Esophagus muscularis mucosa (tissue), 4 donors: ENCODE data around the gene TNFRSF1A. TPM values are rescaled to one million over a fixed set of nuclear protein-coding genes. Genes with fewer than 3 reads are reported as not detected.
A peak's percentile ranks its signal among the peaks of the same experiment; 100 is the strongest.

Source experiments
- DNase-seq: peaks from one replicate; pipeline ENCODE4 v3.0.0-alpha.2; 2017; ENCODE audit errors: extremely low spot score
- H3K27ac ChIP-seq, 4 donors: fragments of 200-600 bp; sonication (generic); replicated peaks in 1 of 4; 1 replicate in 3 of 4; 2 replicates in 1 of 4; pipeline ENCODE4 v1.5.1; 2016 to 2019; ENCODE audit warnings: mild to moderate bottlenecking in 1 of 4
- H3K27me3 ChIP-seq, 4 donors: fragments of 200-600 bp; sonication (generic); one replicate each; pipeline versions ENCODE4 v1.5.1 to v1.6.0; 2016 to 2019
- H3K36me3 ChIP-seq, 4 donors: fragments of 200-600 bp; sonication (generic); one replicate each; pipeline ENCODE4 v1.5.1; 2016 to 2019
- H3K4me1 ChIP-seq, 4 donors: fragments of 200-600 bp; sonication (generic); one replicate each; pipeline ENCODE4 v1.5.1; 2016 to 2019
- H3K4me3 ChIP-seq, 4 donors: fragments of 200-600 bp; sonication (generic); 1 replicate in 2 of 4; 2 replicates in 2 of 4; pipeline ENCODE4 v1.5.1; 2016 to 2019; ENCODE audit warnings: mild to moderate bottlenecking in 4 of 4, moderate library complexity in 1 of 4
- H3K9me3 ChIP-seq, 4 donors: fragments of 200-600 bp; sonication (generic); 1 replicate in 3 of 4; 2 replicates in 1 of 4; pipeline ENCODE4 v1.5.1; 2016 to 2019
- CTCF ChIP-seq, 3 experiments: fragments of 200-600 bp in 2 of 3; fragments of 450-650 bp in 1 of 3; sonication (generic) in 2 of 3; IDR thresholded peaks; one replicate each; pipeline ENCODE4 v1.5.1; 2017 to 2019; ENCODE audit warnings: antibody characterized with exemption in 3 of 3, mild to moderate bottlenecking in 2 of 3, moderate library complexity in 1 of 3
- EP300 ChIP-seq: sonication (generic); formaldehyde crosslinking; IDR thresholded peaks from one replicate; pipeline ENCODE4 v1.6.1; 2017; ENCODE audit warnings: antibody characterized with exemption
- POLR2A ChIP-seq: fragments of 450-650 bp; IDR thresholded peaks from one replicate; pipeline ENCODE4 v1.6.1; 2017; ENCODE audit warnings: antibody characterized with exemption, moderate library complexity, mild to moderate bottlenecking, low read depth
- POLR2AphosphoS5 ChIP-seq, 2 donors: sonication (generic); formaldehyde crosslinking; IDR thresholded peaks; one replicate each; pipeline ENCODE4 v1.6.1; 2017; ENCODE audit warnings: antibody characterized with exemption in 2 of 2
- whole genome bisulfite sequencing: methylation state at CpG from one replicate; pipeline ENCODE4 v1.1.5; 2018; 5-methylcytosine and 5-hydroxymethylcytosine counted together
- intact Hi-C: fragments of 100-400 bp; cut with DNase I; formaldehyde crosslinking; loops from one replicate; pipeline ENCODE4 v1.15.1; 2023
- total RNA-seq, 4 donors: library from RNA; depleted of rRNA; stranded (reverse); fragments of >200 nt; gene quantifications; one replicate each; pipeline versions ENCODE4 v1.1.0 to v1.2.1, GENCODE V29; 2016

TNFRSF1A gene
- total RNA-seq, 4 donors from 2014 or later = 146 to 464 (median 247) TPM

- Histone ChIP-seq H3K27me3 (no peaks in the 10 kb centered on the region), H3K36me3 (no peaks in the 10 kb centered on the region), H3K27ac (peak overlapping the region; percentile 73 to 82 (median 78)), H3K4me3 (peak overlapping the region in 1 of 4 donors; percentile 22), H3K9me3 (no peaks in the 10 kb centered on the region), H3K4me1 (peaks cover 29 to 59% (median 56%) of the 10 kb centered on the region in 4 donors)
- no peak for DNase-seq
- intact Hi-C loops = no loop called here
- no peak for TF ChIP-seq CTCF (IDR thresholded peaks at IDR 0.05)
- 88% methylated on average over 7 of the region's 7 CpGs for WGBS
These were observed 32.9 kb upstream of the TNFRSF1A start for GRCh38 chr12:6374786-6375160.

- H3K27ac ChIP-seq = peak overlapping the region in 2 of 4 donors; percentile 78 to 82
These were observed 32.3 kb upstream of the TNFRSF1A start for GRCh38 chr12:6374028-6374785.

GRCh38 chr12:6373022-6373787, 31.3 kb upstream of the TNFRSF1A start:
- 83% methylated on average over 14 of the region's 14 CpGs for WGBS
- Histone ChIP-seq H3K27ac (peak overlapping the region in 2 of 4 donors; percentile 40 to 69), H3K27me3 (no peaks in the 10 kb centered on the region), H3K9me3 (no peaks in the 10 kb centered on the region), H3K4me1 (peaks cover 24 to 48% (median 43%) of the 10 kb centered on the region in 4 donors), H3K36me3 (no peaks in the 10 kb centered on the region), H3K4me3 (no peak overlapping the region)
- intact Hi-C loops = no loop called here
- TF ChIP-seq POLR2A (no peak), CTCF (IDR thresholded peaks at IDR 0.05) (no peak), POLR2AphosphoS5 (IDR thresholded peaks at IDR 0.05) (no peak), EP300 (no peak)
- DNase-seq = no peak

More at GRCh38 chr12:6374028-6374785, 32.3 kb upstream of the TNFRSF1A start:
- intact Hi-C loops = no loop called here
- no peaks in the 10 kb centered on the region for H3K27me3 ChIP-seq
- 95% methylated on average over 15 of the region's 24 CpGs for WGBS
- no peak for DNase-seq
- H3K4me1 ChIP-seq = peaks cover 29 to 53% (median 51%) of the 10 kb centered on the region in 4 donors
- H3K36me3 ChIP-seq = no peaks in the 10 kb centered on the region
- peak overlapping the region in 1 of 4 donors; percentile 22 for H3K4me3 ChIP-seq
- TF ChIP-seq POLR2A = no peak
- no peak for TF ChIP-seq CTCF (IDR thresholded peaks at IDR 0.05)
- no peak for TF ChIP-seq POLR2AphosphoS5 (IDR thresholded peaks at IDR 0.05)
- TF ChIP-seq EP300 = no peak
- no peaks in the 10 kb centered on the region for H3K9me3 ChIP-seq

GRCh38 chr12:6372403-6373003, 30.6 kb upstream of the TNFRSF1A start:
- no peaks in the 10 kb centered on the region for H3K27me3 ChIP-seq
- no peaks in the 10 kb centered on the region for H3K9me3 ChIP-seq
- no peak for DNase-seq
- intact Hi-C loops = no loop called here
- H3K27ac ChIP-seq = peak overlapping the region in 3 of 4 donors; percentile 39 to 69 (median 40)
- H3K36me3 ChIP-seq = no peaks in the 10 kb centered on the region
- H3K4me3 ChIP-seq = peak overlapping the region in 1 of 4 donors; percentile 14
- TF ChIP-seq POLR2A = no peak
- TF ChIP-seq CTCF (IDR thresholded peaks at IDR 0.05) = no peak
- TF ChIP-seq POLR2AphosphoS5 (IDR thresholded peaks at IDR 0.05) = no peak
- TF ChIP-seq EP300 = no peak
- peaks cover 18 to 50% (median 40%) of the 10 kb centered on the region in 4 donors for H3K4me1 ChIP-seq
- 52% methylated on average over 8 of the region's 8 CpGs for WGBS
